ENCODE results near the gene SHISA9.

SHISA9 gene

GRCh38 chr16:13269905-13270528 is 368.6 kb downstream of the SHISA9 start:
- DNase-seq (ENCODE audit: low spot score) = no peak

- no peak for DNase-seq (ENCODE audit: low spot score)
These were observed 369.2 kb downstream of the SHISA9 start for GRCh38 chr16:13270602-13271001.

- DNase-seq (ENCODE audit: low spot score) = no peak
These were observed 388.1 kb downstream of the SHISA9 start for GRCh38 chr16:13289515-13289914.

All from SW480 (cell line).